Activated naive CD4-positive, alpha-beta T cell treated with anti-CD3 and anti-CD28 coated beads, Interleukin-2, amount 50 U/mL, for 24 hours (primary cell): ENCODE results near the gene AHSP.
"Not testable (repeated sequence)": the region's sequence is repeated elsewhere in the genome, so short reads cannot be mapped to it uniquely, and the experiment has no call there.

Source experiments
- H3K27ac Mint-ChIP-seq: one replicate; pipeline ENCODE4 v1.8.0; 2021; ENCODE audit warnings: mild to moderate bottlenecking, mixed read lengths
- H3K27me3 Mint-ChIP-seq: one replicate; pipeline ENCODE4 v1.8.0; 2021; ENCODE audit warnings: mixed read lengths
- H3K36me3 Mint-ChIP-seq: one replicate; pipeline ENCODE4 v1.8.0; 2021; ENCODE audit warnings: mixed read lengths
- H3K4me1 Mint-ChIP-seq: one replicate; pipeline ENCODE4 v1.8.0; 2021; ENCODE audit warnings: mixed read lengths
- H3K4me3 Mint-ChIP-seq: one replicate; pipeline ENCODE4 v1.8.0; 2021; ENCODE audit warnings: mild to moderate bottlenecking, mixed read lengths
- H3K9me3 Mint-ChIP-seq: one replicate; pipeline ENCODE4 v1.8.0; 2021; ENCODE audit warnings: mixed read lengths

The AHSP gene

GRCh38 chr16:31517800-31518402 is 9.8 kb upstream of the AHSP start:
- no peaks in the 10 kb centered on the region for H3K36me3 Mint-ChIP-seq
- no peak overlapping the region for H3K4me3 Mint-ChIP-seq
- H3K27me3 Mint-ChIP-seq = no peaks in the 10 kb centered on the region
- no peaks in the 10 kb centered on the region for H3K9me3 Mint-ChIP-seq
- H3K4me1 Mint-ChIP-seq = no peaks in the 10 kb centered on the region
- no peak overlapping the region for H3K27ac Mint-ChIP-seq

DNA sequence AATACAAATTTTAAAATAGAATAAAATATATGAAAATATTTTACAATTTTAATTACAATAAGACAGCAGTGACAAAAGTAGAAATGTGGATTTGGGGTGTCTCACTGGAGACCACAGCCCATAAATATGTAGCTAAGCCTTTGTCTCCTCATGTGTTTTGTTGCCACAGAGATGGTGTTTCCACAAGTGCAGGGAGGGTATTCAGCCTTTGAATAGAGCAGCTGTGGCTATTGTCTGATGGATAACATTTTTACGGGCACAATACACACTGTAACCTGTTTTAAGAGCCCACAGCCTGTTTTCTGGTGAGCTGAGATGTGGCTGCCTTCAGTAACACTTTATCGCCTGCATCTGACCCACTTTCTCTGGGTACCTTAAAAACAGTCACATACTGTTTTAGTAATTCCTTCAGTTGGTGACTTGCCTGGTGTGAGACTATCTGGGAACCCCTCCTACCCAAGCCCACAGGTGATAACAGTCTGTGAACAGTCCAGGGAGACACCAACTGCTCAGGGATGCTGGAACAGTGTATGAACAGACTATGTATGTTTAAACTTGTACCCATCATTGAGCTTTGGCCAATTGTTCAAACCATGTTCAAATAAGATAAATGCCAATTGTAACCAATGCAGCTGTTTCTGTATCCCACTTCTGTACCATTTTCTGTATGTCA is 7.8 kb upstream of the AHSP start:
- H3K27me3 Mint-ChIP-seq = no peaks in the 10 kb centered on the region
- H3K4me1 Mint-ChIP-seq = no peaks in the 10 kb centered on the region
- no peak overlapping the region for H3K27ac Mint-ChIP-seq
- H3K36me3 Mint-ChIP-seq = no peaks in the 10 kb centered on the region
- H3K4me3 Mint-ChIP-seq = no peak overlapping the region
- no peaks in the 10 kb centered on the region for H3K9me3 Mint-ChIP-seq

- no peak overlapping the region for H3K27ac Mint-ChIP-seq
- no peaks in the 10 kb centered on the region for H3K36me3 Mint-ChIP-seq
- H3K4me3 Mint-ChIP-seq = no peak overlapping the region
- no peaks in the 10 kb centered on the region for H3K27me3 Mint-ChIP-seq
- H3K9me3 Mint-ChIP-seq = no peaks in the 10 kb centered on the region
- no peaks in the 10 kb centered on the region for H3K4me1 Mint-ChIP-seq
These were observed 6.3 kb upstream of the AHSP start for GRCh38 chr16:31521368-31521767.

DNA sequence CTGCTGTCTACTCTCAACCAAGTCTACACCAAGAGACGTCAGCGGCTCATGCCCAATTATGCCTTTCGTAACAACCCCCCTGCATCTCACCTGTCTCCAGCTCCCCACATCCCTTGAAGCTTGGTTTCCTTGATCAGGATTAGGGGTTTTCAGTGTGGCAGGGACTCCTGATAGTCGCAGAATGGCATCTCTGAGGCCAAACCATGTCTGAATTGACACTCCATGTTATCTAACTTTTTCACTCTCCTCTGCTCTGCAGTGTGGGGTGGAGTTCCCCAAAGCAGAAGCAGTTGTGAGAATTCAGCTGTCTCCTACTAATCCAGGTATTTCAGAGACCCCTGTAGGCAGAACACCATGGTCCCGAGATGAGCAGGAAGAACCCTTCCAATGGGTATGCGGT is 5.6 kb upstream of the AHSP start:
- Mint-ChIP-seq H3K27ac (no peak overlapping the region), H3K4me1 (no peaks in the 10 kb centered on the region), H3K36me3 (no peaks in the 10 kb centered on the region), H3K4me3 (no peak overlapping the region), H3K9me3 (no peaks in the 10 kb centered on the region), H3K27me3 (no peaks in the 10 kb centered on the region)

DNA sequence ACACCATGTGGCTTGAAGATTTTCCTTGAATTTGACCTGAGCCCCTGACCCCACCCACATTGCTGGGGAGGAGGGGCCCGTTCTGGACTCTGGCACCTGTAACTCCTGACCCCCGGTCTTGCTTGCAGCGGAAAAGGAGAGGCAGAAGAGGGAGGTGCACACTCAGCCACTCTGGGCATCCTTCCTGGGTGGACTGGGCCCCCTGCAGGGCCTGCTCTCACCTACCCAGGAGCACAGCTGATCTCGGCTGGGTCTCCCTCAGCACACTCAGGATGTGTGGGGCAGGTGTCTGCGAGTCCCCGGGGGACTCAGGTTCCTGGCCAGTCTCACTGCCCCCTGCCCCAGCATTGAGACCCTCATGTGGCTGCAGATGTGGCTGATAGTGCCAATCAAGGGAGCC is 3.9 kb upstream of the AHSP start:
- H3K4me3 Mint-ChIP-seq, H3K36me3 Mint-ChIP-seq, H3K9me3 Mint-ChIP-seq, H3K27me3 Mint-ChIP-seq, H3K27ac Mint-ChIP-seq: not testable (repeated sequence)
- peaks cover 13% of the 10 kb centered on the region for H3K4me1 Mint-ChIP-seq

- no peaks in the 10 kb centered on the region for H3K36me3 Mint-ChIP-seq
- H3K4me3 Mint-ChIP-seq = no peak overlapping the region
- no peaks in the 10 kb centered on the region for H3K9me3 Mint-ChIP-seq
- H3K4me1 Mint-ChIP-seq = peaks cover 19% of the 10 kb centered on the region
- no peak overlapping the region for H3K27ac Mint-ChIP-seq
- peaks cover 5% of the 10 kb centered on the region for H3K27me3 Mint-ChIP-seq
These were observed 2.6 kb upstream of the AHSP start for GRCh38 chr16:31525113-31525512.

- peak overlapping the region; percentile 28 for H3K4me3 Mint-ChIP-seq
- H3K27me3 Mint-ChIP-seq = peaks cover 5% of the 10 kb centered on the region
- H3K4me1 Mint-ChIP-seq = peaks cover 19% of the 10 kb centered on the region
- H3K9me3 Mint-ChIP-seq = no peaks in the 10 kb centered on the region
- H3K36me3 Mint-ChIP-seq = no peaks in the 10 kb centered on the region
- no peak overlapping the region for H3K27ac Mint-ChIP-seq
These were observed 915 bp downstream of the AHSP start for GRCh38 chr16:31528523-31529107.

- H3K9me3 Mint-ChIP-seq = no peaks in the 10 kb centered on the region
- H3K36me3 Mint-ChIP-seq = no peaks in the 10 kb centered on the region
- peaks cover 9% of the 10 kb centered on the region for H3K27me3 Mint-ChIP-seq
- H3K4me3 Mint-ChIP-seq = peak overlapping the region; percentile 63
- peaks cover 19% of the 10 kb centered on the region for H3K4me1 Mint-ChIP-seq
- no peak overlapping the region for H3K27ac Mint-ChIP-seq
These were observed 1.6 kb downstream of the AHSP start for GRCh38 chr16:31529108-31529936.

- Mint-ChIP-seq H3K27me3 (peaks cover 10% of the 10 kb centered on the region), H3K36me3 (no peaks in the 10 kb centered on the region), H3K9me3 (no peaks in the 10 kb centered on the region), H3K27ac (peak overlapping the region; percentile 42), H3K4me1 (peaks cover 19% of the 10 kb centered on the region), H3K4me3 (no peak overlapping the region)
These were observed 2.2 kb downstream of the AHSP start for GRCh38 chr16:31529937-31530312.

GRCh38 chr16:31530405-31530804 is 2.7 kb downstream of the AHSP start:
- Mint-ChIP-seq H3K9me3 (no peaks in the 10 kb centered on the region), H3K36me3 (no peaks in the 10 kb centered on the region), H3K27ac (no peak overlapping the region), H3K4me3 (no peak overlapping the region), H3K27me3 (peaks cover 10% of the 10 kb centered on the region), H3K4me1 (peaks cover 19% of the 10 kb centered on the region)

GRCh38 chr16:31531096-31531495 is 3.4 kb downstream of the AHSP start:
- Mint-ChIP-seq H3K9me3 (no peaks in the 10 kb centered on the region), H3K4me3 (no peak overlapping the region), H3K36me3 (no peaks in the 10 kb centered on the region), H3K27me3 (peaks cover 16% of the 10 kb centered on the region), H3K27ac (no peak overlapping the region), H3K4me1 (peaks cover 22% of the 10 kb centered on the region)

- Mint-ChIP-seq H3K27ac (no peak overlapping the region), H3K9me3 (no peaks in the 10 kb centered on the region), H3K27me3 (peaks cover 17% of the 10 kb centered on the region), H3K4me3 (no peak overlapping the region), H3K4me1 (peaks cover 22% of the 10 kb centered on the region), H3K36me3 (no peaks in the 10 kb centered on the region)
These were observed 4.4 kb downstream of the AHSP start for GRCh38 chr16:31532120-31532519.

DNA sequence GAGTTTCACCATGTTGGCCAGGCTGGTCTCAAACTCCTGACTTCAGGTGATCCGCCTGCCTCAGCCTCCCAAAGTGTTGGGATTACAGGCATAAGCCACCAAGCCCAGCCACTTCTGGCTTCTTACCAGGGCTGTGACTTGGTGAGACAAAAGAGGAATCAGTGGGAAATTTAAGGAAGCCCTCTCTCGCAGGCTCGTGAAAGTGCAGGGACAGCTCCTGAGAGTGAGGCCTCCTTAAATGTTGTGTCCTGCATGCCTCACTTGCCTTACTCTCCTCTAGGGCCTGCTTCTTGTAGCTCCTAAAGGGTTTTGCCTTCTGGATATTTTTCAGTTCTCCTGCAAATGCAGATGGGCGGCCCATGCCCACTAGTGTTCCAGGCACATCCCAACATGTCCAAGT is 5.2 kb downstream of the AHSP start:
- Mint-ChIP-seq H3K27me3 (peaks cover 19% of the 10 kb centered on the region), H3K4me3 (no peak overlapping the region), H3K9me3 (no peaks in the 10 kb centered on the region), H3K27ac (no peak overlapping the region), H3K4me1 (peaks cover 20% of the 10 kb centered on the region), H3K36me3 (no peaks in the 10 kb centered on the region)

GRCh38 chr16:31535737-31536136 is 8.0 kb downstream of the AHSP start:
- no peak overlapping the region for H3K27ac Mint-ChIP-seq

DNA sequence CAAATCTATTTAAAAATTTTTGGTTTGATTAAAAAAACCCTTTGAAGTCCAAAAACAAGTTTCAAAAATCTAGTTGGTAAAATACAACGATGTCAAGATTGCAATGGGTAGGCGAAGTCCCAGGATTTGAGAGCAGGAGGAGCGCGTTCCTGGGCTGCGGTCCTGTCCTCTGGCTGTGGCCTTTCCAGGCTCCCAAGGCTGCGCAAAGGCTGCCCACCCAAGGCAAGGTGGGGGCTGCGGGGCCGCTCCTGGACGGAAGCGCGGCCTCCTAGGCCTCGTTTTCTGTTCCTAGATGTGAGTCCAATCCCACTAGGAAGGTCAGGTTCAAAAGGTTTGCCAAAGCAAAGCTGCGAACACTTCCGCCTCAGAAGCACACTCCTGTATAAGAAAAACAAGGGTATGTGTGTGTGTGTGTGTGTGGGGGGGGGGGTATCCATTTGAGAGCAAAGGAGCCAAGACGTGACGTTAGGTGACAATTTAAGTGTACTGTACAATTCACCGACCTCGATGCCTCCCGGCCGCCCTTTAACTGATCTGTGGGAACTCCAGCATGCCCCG is 9.2 kb downstream of the AHSP start:
- Mint-ChIP-seq H3K9me3 (no peaks in the 10 kb centered on the region), H3K27ac (no peak overlapping the region), H3K27me3 (peaks cover 32% of the 10 kb centered on the region), H3K36me3 (no peaks in the 10 kb centered on the region), H3K4me1 (peaks cover 17% of the 10 kb centered on the region), H3K4me3 (no peak overlapping the region)

More at GRCh38 chr16:31535737-31536136, 8.0 kb downstream of the AHSP start:
- H3K27me3 Mint-ChIP-seq = peaks cover 29% of the 10 kb centered on the region
- no peak overlapping the region for H3K4me3 Mint-ChIP-seq
- H3K9me3 Mint-ChIP-seq = no peaks in the 10 kb centered on the region
- H3K36me3 Mint-ChIP-seq = no peaks in the 10 kb centered on the region
- H3K4me1 Mint-ChIP-seq = peaks cover 17% of the 10 kb centered on the region
